Thoracic aorta (tissue), 2 donors: ENCODE measurements around the gene APOC3. TPM values are rescaled to one million over a fixed set of nuclear protein-coding genes. Genes with fewer than 3 reads are reported as not detected.

ENCODE experiments used
- ATAC-seq: fragments of 150-250 bp; one replicate; pipeline ENCODE4 v1.8.0; 2017; ENCODE audit warnings: low read depth; ENCODE audit not compliant: insufficient number of reproducible peaks, low FRiP score
- DNase-seq: peaks from one replicate; pipeline ENCODE4 v3.0.0-alpha.2; 2020; ENCODE audit warnings: low spot score
- H3K27ac ChIP-seq, 2 donors: fragments of 200-600 bp; sonication (generic); 1 replicate in 1 of 2; 2 replicates in 1 of 2; pipeline ENCODE4 v1.5.1; 2016; ENCODE audit warnings: mild to moderate bottlenecking in 2 of 2, moderate library complexity in 2 of 2
- H3K27me3 ChIP-seq: fragments of 200-600 bp; sonication (generic); replicated peaks from 2 replicates; pipeline ENCODE4 v1.6.0; 2016; ENCODE audit warnings: mild to moderate bottlenecking; ENCODE audit not compliant: insufficient read depth
- H3K36me3 ChIP-seq: fragments of 200-600 bp; sonication (generic); one replicate; pipeline ENCODE4 v1.5.1; 2016
- H3K4me1 ChIP-seq, 2 donors: fragments of 200-600 bp; sonication (generic); 1 replicate in 1 of 2; 2 replicates in 1 of 2; pipeline versions ENCODE4 v1.5.1 to v1.6.0; 2016; ENCODE audit warnings: low read depth in 2 of 2, mild to moderate bottlenecking in 1 of 2; ENCODE audit not compliant: control insufficient read depth in 1 of 2
- H3K4me3 ChIP-seq: fragments of 200-600 bp; sonication (generic); 2 replicates; pipeline ENCODE4 v1.5.1; 2016; ENCODE audit warnings: mild to moderate bottlenecking
- H3K9me3 ChIP-seq: fragments of 200-600 bp; sonication (generic); 2 replicates; pipeline ENCODE4 v1.5.1; 2016
- total RNA-seq, 2 donors: library from RNA; depleted of rRNA; stranded (reverse); fragments of >200 nt; gene quantifications; one replicate each; pipeline versions ENCODE4 v1.1.0 to v1.2.3, GENCODE V29; 2016
- TF ChIP-seq, protein P1 (sequence below): fragments of 200-600 bp; sonication (generic); IDR thresholded peaks from one replicate; pipeline ENCODE4 v1.5.1; 2019; ENCODE audit warnings: antibody characterized with exemption

Gene APOC3
- total RNA-seq, 2 donors from 2014 or later, result not detected

DNA sequence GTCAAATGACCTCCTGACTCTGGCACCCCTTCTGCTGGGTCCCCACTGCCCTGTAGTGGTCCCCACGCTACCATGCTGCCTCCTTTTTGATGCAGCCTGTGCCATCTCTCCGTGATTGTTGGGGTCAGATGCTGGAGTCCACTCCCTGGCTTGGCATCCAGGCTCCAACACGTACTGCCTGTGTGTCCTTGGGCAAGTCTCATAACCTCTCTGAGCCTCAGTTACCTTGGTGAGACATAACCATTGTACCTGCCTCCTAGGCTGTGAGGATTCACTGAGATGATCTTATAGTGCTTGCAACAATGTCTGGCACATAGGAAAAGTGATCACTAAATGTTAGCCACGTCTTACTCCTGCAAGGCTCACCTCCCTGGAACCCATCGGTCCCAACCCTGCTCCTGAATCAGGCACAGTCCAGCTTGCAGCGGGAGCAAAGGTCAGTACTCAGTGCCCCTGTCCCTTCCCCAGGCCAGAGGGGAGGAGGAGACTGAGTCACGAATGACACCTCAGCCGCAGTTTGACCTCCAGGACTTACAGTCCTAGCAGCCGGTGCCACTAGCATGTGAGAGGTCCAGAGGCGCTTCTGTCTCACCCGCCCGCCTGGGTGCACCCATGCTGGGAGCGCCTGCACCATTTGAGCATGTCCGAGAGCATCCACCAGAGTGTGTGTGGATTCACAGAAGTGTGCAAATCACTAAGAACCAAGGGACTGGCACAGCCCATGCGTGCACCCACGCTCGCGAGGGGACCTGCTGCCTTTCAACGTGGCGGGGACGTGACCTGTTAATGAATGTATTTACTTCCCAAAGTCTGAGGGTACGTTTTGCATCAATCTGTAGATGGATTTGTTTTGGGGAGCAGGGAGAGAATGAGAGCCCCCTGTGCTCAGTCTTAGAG, 3.6 kb upstream of the APOC3 start:
- no peaks in the 10 kb centered on the region for H3K27me3 ChIP-seq
- H3K4me3 ChIP-seq, result no peak overlapping the region
- no peaks in the 10 kb centered on the region for H3K9me3 ChIP-seq
- TF ChIP-seq, protein P1, sequence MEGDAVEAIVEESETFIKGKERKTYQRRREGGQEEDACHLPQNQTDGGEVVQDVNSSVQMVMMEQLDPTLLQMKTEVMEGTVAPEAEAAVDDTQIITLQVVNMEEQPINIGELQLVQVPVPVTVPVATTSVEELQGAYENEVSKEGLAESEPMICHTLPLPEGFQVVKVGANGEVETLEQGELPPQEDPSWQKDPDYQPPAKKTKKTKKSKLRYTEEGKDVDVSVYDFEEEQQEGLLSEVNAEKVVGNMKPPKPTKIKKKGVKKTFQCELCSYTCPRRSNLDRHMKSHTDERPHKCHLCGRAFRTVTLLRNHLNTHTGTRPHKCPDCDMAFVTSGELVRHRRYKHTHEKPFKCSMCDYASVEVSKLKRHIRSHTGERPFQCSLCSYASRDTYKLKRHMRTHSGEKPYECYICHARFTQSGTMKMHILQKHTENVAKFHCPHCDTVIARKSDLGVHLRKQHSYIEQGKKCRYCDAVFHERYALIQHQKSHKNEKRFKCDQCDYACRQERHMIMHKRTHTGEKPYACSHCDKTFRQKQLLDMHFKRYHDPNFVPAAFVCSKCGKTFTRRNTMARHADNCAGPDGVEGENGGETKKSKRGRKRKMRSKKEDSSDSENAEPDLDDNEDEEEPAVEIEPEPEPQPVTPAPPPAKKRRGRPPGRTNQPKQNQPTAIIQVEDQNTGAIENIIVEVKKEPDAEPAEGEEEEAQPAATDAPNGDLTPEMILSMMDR, result no peak
- ATAC-seq (no peak), DNase-seq (no peak)
- no peak overlapping the region for H3K27ac ChIP-seq
- no peaks in the 10 kb centered on the region for H3K4me1 ChIP-seq
- H3K36me3 ChIP-seq, result no peaks in the 10 kb centered on the region

DNA sequence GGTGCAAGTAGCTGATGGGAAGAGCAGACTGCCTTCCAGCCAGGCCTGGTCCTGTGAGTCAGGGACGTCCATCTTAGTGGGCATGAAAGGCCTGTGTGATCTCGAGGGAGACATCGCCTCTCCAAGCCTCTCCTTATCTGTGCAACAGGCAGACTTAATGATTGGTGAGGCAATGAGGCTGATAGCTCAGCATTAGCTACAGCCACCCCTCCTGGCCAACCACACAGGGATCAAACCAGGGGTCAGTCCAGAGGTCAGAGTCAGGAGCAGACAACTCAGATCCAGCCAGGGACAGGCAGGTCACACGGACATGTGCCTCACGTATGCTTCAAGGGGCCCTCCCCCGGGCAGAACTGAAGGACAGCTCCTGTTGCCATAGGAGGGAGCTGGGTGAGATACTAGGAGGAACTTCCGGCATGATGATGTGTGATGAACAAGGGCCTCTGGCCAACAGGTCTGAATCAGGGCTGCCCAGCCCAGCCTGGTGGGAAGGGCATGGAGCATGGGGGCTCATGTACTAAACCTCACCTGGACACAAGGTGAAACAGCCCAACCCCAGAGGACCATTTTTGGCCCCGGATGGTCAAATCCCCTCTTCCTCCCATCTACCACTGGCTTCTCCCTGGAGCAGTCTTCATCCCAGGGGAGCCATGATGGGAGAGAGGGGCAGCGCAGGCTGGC, 2.8 kb upstream of the APOC3 start:
- DNase-seq, result no peak
- ATAC-seq, result no peak
- TF ChIP-seq, protein P1, result no peak
- Histone ChIP-seq H3K4me1 (no peaks in the 10 kb centered on the region), H3K36me3 (no peaks in the 10 kb centered on the region), H3K27ac (no peak overlapping the region), H3K27me3 (no peaks in the 10 kb centered on the region), H3K4me3 (no peak overlapping the region), H3K9me3 (no peaks in the 10 kb centered on the region)

DNA sequence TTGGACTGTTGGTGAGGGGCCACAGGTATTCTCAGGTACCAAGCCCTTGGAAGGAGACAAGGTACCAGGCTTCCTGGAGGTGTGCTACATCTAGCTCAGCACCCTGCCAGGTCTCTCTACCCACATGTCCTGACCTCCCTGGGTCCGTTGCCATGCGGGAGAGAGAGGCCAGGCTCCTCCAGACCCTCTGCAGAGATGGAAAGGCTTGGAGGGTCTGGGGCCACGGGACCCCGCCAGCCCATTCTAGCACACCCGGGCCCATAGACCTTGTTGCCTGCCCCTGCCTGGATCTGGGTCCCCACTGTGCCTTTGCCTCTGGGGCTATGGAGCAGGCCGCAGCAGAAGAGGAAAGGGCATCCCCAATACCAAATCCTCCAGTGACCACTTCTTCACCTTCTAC, 2.2 kb upstream of the APOC3 start:
- Histone ChIP-seq H3K27me3 (no peaks in the 10 kb centered on the region), H3K4me1 (no peaks in the 10 kb centered on the region), H3K36me3 (no peaks in the 10 kb centered on the region), H3K4me3 (no peak overlapping the region), H3K9me3 (no peaks in the 10 kb centered on the region), H3K27ac (no peak overlapping the region)
- TF ChIP-seq, protein P1, result no peak
- DNase-seq (no peak), ATAC-seq (no peak)

DNA sequence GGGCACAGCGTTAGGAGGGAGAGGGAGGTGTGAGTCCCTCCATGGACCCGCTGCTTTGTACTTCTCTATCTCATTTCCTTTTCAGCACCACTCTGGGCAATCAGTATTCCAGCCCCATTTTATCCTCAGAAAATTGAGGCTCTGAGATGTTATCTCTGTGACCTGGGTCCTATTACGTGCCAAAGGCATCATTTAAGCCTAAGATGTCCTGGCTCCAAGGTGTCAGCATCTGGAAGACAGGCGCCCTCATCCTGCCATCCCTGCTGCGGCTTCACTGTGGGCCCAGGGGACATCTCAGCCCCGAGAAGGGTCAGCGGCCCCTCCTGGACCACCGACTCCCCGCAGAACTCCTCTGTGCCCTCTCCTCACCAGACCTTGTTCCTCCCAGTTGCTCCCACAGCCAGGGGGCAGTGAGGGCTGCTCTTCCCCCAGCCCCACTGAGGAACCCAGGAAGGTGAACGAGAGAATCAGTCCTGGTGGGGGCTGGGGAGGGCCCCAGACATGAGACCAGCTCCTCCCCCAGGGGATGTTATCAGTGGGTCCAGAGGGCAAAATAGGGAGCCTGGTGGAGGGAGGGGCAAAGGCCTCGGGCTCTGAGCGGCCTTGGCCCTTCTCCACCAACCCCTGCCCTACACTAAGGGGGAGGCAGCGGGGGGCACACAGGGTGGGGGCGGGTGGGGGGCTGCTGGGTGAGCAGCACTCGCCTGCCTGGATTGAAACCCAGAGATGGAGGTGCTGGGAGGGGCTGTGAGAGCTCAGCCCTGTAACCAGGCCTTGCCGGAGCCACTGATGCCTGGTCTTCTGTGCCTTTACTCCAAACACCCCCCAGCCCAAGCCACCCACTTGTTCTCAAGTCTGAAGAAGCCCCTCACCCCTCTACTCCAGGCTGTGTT, 829 bp upstream of the APOC3 start:
- DNase-seq, result no peak
- ATAC-seq, result no peak
- Histone ChIP-seq H3K4me3 (no peak overlapping the region), H3K36me3 (no peaks in the 10 kb centered on the region), H3K9me3 (no peaks in the 10 kb centered on the region), H3K4me1 (no peaks in the 10 kb centered on the region), H3K27me3 (no peaks in the 10 kb centered on the region), H3K27ac (no peak overlapping the region)
- TF ChIP-seq, protein P1, result no peak
